Hepatocyte (in vitro differentiated cells): ENCODE results near the gene C15orf39. TPM values are rescaled to one million over a fixed set of nuclear protein-coding genes. Genes with fewer than 3 reads are reported as not detected.

ENCODE experiments used
- DNase-seq: peaks from one replicate; pipeline ENCODE4 v3.0.0-alpha.2; 2016; ENCODE audit warnings: low spot score
- H2AFZ ChIP-seq: fragments of 200-600 bp; sonication (generic); 2 replicates; pipeline ENCODE4 v1.6.0; 2016; ENCODE audit warnings: antibody characterized with exemption, mild to moderate bottlenecking
- H3K27ac ChIP-seq: fragments of 200-600 bp; sonication (generic); 2 replicates; pipeline ENCODE4 v1.5.1; 2016; ENCODE audit warnings: mild to moderate bottlenecking
- H3K27me3 ChIP-seq: fragments of 200-600 bp; sonication (generic); 2 replicates; pipeline ENCODE4 v1.6.1; 2016
- H3K36me3 ChIP-seq: fragments of 200-600 bp; sonication (generic); replicated peaks from 2 replicates; pipeline ENCODE4 v1.5.1; 2016; ENCODE audit warnings: low read depth; ENCODE audit not compliant: insufficient read depth
- H3K4me1 ChIP-seq: fragments of 200-600 bp; sonication (generic); 2 replicates; pipeline ENCODE4 v1.5.1; 2016; ENCODE audit warnings: mild to moderate bottlenecking, moderate library complexity; ENCODE audit not compliant: insufficient read depth
- H3K4me2 ChIP-seq: fragments of 200-600 bp; sonication (generic); 2 replicates; pipeline ENCODE4 v1.6.0; 2016
- H3K4me3 ChIP-seq: fragments of 200-600 bp; sonication (generic); 2 replicates; pipeline ENCODE4 v1.5.1; 2016; ENCODE audit warnings: mild to moderate bottlenecking
- H3K79me2 ChIP-seq: fragments of 200-600 bp; sonication (generic); 2 replicates; pipeline ENCODE4 v1.6.0; 2017; ENCODE audit warnings: mild to moderate bottlenecking
- H3K9me2 ChIP-seq: fragments of 200-600 bp; sonication (generic); replicated peaks from 2 replicates; pipeline ENCODE4 v1.6.0; 2017; ENCODE audit warnings: mild to moderate bottlenecking; ENCODE audit not compliant: insufficient read depth
- H3K9me3 ChIP-seq: fragments of 200-600 bp; sonication (generic); 2 replicates; pipeline ENCODE4 v1.5.1; 2016; ENCODE audit warnings: low read depth, mild to moderate bottlenecking
- H4K20me1 ChIP-seq: fragments of 200-600 bp; sonication (generic); 2 replicates; pipeline ENCODE4 v1.6.0; 2016; ENCODE audit warnings: mild to moderate bottlenecking; ENCODE audit not compliant: insufficient read depth, poor library complexity, severe bottlenecking
- EZH2 ChIP-seq: fragments of 200-600 bp; sonication (generic); IDR thresholded peaks from 2 replicates; pipeline ENCODE4 v1.6.1; 2016; ENCODE audit warnings: antibody characterized with exemption, mild to moderate bottlenecking, borderline replicate concordance
- EZH2phosphoT487 ChIP-seq: fragments of 200-600 bp; sonication (generic); IDR thresholded peaks from one replicate; pipeline ENCODE4 v1.6.1; 2018; ENCODE audit warnings: antibody characterized with exemption, mild to moderate bottlenecking, low read depth, moderate library complexity; ENCODE audit not compliant: unreplicated experiment, severe bottlenecking
- WGBS: methylation state at CpG from one replicate; pipeline ENCODE4 v1.1.6; 2016; ENCODE audit warnings: low lambda C conversion rate; ENCODE audit errors: missing lambda C conversion rate; 5-methylcytosine and 5-hydroxymethylcytosine counted together
- polyA plus RNA-seq: library from polyadenylated mRNA; unstranded; fragments of >200 nt; fragmentation: Nextera tagmentation; extraction: Ambion mirVana; gene quantifications from 2 replicates; pipeline ENCODE4 v1.2.1, GENCODE V29; 2016
- total RNA-seq: library from RNA; depleted of rRNA; stranded (reverse); fragments of >200 nt; gene quantifications from 2 replicates; pipeline ENCODE4 v1.2.3, GENCODE V29; 2014
- TF ChIP-seq, protein P1 (sequence below): fragments of 200-600 bp; sonication (generic); IDR thresholded peaks from 2 replicates; pipeline ENCODE4 v1.5.1; 2016; ENCODE audit warnings: antibody characterized with exemption, mild to moderate bottlenecking; ENCODE audit not compliant: poor library complexity

Gene C15orf39
- total and polyA plus RNA-seq, 2 experiments from 2014 or later: 15.3 to 18.3 TPM

DNA sequence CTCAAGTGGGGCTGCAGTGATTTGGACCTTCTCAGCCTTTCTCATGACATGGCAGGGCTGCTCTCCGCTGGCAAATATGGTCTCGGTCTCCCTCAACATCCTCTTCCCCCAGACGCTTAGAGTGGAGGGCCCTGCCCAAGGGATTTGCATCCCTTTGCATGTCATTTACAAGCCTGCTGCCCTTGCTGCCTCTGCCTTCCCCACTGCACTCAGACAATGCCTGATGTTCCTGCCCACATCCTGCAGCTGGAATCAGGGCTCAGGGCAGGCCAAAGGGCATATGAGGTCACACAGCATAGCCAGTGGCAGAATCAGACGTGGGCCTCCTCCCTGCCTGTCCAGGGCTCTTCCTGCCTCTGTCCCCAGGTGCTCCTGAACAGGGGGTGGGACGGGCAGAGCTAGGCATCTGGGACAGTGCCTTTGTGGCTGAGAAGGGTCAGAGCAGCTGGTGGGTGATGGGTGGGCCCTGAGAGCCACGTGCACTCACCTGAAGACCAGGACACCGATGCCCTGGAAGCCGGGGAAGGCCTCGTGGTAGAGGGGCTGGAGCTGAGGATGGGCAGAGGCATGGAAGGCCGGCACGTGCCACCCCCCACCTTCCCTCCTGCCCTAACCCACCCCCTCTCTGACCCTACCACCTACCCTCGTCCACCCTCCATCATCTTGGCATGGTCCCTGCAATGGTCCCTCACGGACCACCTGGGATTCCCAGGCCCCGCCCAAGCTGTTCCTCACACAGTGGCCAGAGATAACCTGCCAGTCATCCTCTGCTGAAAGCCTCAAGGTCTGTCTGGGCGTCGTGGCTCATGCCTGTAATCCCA is 29.1 kb downstream of the C15orf39 start:
- no peaks in the 10 kb centered on the region for H4K20me1 ChIP-seq
- no peak overlapping the region for H2AFZ ChIP-seq
- H3K4me3 ChIP-seq: no peak overlapping the region
- H3K36me3 ChIP-seq: no peaks in the 10 kb centered on the region
- H3K9me2 ChIP-seq: no peaks in the 10 kb centered on the region
- TF ChIP-seq, protein P1, sequence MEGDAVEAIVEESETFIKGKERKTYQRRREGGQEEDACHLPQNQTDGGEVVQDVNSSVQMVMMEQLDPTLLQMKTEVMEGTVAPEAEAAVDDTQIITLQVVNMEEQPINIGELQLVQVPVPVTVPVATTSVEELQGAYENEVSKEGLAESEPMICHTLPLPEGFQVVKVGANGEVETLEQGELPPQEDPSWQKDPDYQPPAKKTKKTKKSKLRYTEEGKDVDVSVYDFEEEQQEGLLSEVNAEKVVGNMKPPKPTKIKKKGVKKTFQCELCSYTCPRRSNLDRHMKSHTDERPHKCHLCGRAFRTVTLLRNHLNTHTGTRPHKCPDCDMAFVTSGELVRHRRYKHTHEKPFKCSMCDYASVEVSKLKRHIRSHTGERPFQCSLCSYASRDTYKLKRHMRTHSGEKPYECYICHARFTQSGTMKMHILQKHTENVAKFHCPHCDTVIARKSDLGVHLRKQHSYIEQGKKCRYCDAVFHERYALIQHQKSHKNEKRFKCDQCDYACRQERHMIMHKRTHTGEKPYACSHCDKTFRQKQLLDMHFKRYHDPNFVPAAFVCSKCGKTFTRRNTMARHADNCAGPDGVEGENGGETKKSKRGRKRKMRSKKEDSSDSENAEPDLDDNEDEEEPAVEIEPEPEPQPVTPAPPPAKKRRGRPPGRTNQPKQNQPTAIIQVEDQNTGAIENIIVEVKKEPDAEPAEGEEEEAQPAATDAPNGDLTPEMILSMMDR: no peak
- no peaks in the 10 kb centered on the region for H3K4me1 ChIP-seq
- WGBS: 79% methylated on average over 12 of the region's 16 CpGs
- H3K27ac ChIP-seq: no peak overlapping the region
- H3K27me3 ChIP-seq: no peaks in the 10 kb centered on the region
- no peaks in the 10 kb centered on the region for H3K79me2 ChIP-seq
- DNase-seq: no peak
- H3K9me3 ChIP-seq: no peaks in the 10 kb centered on the region
- H3K4me2 ChIP-seq: no peak overlapping the region

DNA sequence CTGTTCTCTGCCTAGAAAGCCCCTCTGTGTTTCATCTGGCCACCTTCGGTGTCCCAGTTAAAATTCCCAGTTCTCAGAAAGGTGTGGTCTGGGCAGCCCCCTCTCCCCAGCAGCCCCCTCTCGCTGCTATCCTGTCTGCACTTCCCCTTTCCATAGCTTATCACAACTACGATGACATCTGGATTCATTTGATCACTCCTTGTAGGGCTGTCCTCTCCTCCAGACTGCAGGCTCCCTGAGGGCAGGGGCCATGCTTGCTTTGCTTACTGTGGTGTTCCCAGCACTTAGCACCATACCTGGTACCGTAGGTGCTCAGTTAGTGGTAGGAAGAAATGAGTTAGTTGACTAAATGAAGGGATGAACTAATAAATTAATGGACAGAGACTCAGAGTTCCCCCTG is 30.2 kb downstream of the C15orf39 start:
- WGBS: 81% methylated on average over 4 of the region's 4 CpGs
- H3K4me2 ChIP-seq: no peak overlapping the region
- no peaks in the 10 kb centered on the region for H3K9me2 ChIP-seq
- DNase-seq: no peak
- H3K79me2 ChIP-seq: no peaks in the 10 kb centered on the region
- H2AFZ ChIP-seq: no peak overlapping the region
- no peaks in the 10 kb centered on the region for H3K4me1 ChIP-seq
- H3K27me3 ChIP-seq: no peaks in the 10 kb centered on the region
- H3K36me3 ChIP-seq: no peaks in the 10 kb centered on the region
- H3K4me3 ChIP-seq: no peak overlapping the region
- no peak overlapping the region for H3K27ac ChIP-seq
- no peaks in the 10 kb centered on the region for H4K20me1 ChIP-seq
- no peaks in the 10 kb centered on the region for H3K9me3 ChIP-seq
- TF ChIP-seq, protein P1: no peak
- no peak for TF ChIP-seq EZH2phosphoT487

DNA sequence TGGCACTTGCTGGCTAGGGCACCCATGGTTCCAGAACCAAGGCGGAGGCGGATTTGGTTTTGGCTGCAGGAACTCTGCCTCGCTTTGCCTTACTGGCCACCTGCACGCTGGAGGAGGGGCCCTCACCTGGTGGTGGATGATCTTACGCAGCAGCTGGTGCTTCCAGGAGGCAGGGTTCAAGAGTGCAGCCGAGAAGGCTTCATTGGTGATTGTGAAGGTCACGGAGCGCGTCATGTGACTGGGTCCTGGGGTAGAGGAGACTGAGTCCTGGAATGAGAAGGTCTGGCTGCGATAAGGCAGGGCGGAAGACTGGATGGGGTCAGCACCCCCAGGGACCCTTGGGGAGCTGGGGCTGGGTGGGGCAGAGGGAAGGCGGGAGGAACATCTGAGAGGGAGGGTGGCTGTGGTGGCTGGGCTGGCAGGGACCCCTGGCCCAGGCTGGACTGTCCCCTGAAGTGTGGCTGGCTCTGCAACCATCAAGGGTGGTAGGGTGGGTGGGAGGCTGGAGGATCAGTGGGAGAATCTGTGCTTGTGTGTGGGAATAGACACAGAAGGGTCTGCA is 30.7 kb downstream of the C15orf39 start:
- no peak overlapping the region for H2AFZ ChIP-seq
- no peaks in the 10 kb centered on the region for H3K9me2 ChIP-seq
- H3K36me3 ChIP-seq: no peaks in the 10 kb centered on the region
- no peak for DNase-seq
- no peak overlapping the region for H3K27ac ChIP-seq
- no peaks in the 10 kb centered on the region for H3K79me2 ChIP-seq
- no peaks in the 10 kb centered on the region for H3K27me3 ChIP-seq
- TF ChIP-seq EZH2: no peak
- TF ChIP-seq EZH2phosphoT487: no peak
- TF ChIP-seq, protein P1: no peak
- no peaks in the 10 kb centered on the region for H3K9me3 ChIP-seq
- no peaks in the 10 kb centered on the region for H4K20me1 ChIP-seq
- no peak overlapping the region for H3K4me3 ChIP-seq
- no peaks in the 10 kb centered on the region for H3K4me1 ChIP-seq
- H3K4me2 ChIP-seq: no peak overlapping the region
- WGBS: 93% methylated on average over 10 of the region's 12 CpGs
